ENCODE results near the gene PAFAH1B1. TPM values are rescaled to one million over a fixed set of nuclear protein-coding genes. Genes with fewer than 3 reads are reported as not detected.
"Not testable (repeated sequence)": the region's sequence is repeated elsewhere in the genome, so short reads cannot be mapped to it uniquely, and the experiment has no call there.

PAFAH1B1 gene
- total RNA-seq, 1 donor from 2014 or later = 60.8 TPM

DNA sequence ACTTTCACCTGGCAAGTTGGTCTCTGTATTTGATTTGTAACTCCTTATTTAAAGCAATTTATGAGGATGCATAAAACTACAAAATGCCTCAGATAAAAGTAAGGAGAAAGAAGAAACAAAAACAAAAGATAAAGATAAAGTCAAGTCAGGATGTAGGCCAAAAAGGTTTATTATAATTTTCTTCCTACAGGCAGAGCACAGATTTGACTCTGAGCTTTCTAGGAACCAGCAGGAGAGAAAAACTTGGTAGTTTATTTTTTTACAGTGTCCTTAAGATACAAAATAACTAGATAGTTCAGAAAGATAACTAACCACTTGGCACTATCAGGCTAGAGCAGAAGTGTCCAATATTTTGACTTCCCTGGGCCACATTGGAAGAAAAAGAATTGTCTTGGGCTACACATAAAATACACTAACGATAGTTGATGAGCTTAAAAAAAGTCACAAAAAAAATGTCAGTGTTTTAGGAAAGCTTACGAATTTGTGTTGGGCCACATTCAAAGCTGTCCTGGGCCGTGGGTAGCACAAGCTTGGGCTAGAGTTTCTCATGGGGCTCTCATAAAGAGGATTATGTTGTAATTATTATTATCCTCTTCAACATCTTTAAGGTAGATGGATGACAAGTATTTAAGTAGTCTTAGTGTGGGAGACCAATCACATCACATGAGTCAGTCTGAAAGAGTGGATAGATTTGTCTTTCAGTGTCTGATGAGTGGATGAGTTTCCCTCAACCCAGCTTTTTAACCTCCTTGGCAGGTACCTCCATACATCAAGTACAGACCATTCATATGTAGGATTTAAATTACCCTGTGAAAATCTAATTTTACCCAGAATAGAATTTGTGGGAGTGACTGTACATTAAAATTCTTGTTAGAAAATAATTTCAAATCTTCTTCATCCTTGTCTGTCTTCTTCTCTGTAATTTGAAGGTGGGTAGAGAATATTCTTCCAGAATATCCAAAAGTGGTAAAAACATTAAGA lies 17.0 kb downstream of the PAFAH1B1 start:
- no peak for DNase-seq (ENCODE audit: low read depth)
- no peak overlapping the region for H3K4me3 ChIP-seq (ENCODE audit: low read depth, low read length)
- TF ChIP-seq, protein P1, sequence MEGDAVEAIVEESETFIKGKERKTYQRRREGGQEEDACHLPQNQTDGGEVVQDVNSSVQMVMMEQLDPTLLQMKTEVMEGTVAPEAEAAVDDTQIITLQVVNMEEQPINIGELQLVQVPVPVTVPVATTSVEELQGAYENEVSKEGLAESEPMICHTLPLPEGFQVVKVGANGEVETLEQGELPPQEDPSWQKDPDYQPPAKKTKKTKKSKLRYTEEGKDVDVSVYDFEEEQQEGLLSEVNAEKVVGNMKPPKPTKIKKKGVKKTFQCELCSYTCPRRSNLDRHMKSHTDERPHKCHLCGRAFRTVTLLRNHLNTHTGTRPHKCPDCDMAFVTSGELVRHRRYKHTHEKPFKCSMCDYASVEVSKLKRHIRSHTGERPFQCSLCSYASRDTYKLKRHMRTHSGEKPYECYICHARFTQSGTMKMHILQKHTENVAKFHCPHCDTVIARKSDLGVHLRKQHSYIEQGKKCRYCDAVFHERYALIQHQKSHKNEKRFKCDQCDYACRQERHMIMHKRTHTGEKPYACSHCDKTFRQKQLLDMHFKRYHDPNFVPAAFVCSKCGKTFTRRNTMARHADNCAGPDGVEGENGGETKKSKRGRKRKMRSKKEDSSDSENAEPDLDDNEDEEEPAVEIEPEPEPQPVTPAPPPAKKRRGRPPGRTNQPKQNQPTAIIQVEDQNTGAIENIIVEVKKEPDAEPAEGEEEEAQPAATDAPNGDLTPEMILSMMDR (conservative IDR thresholded peaks at IDR 0.05; ENCODE audit: low read depth, low read length) = no peak

- DNase-seq (ENCODE audit: low read depth) = no peak
- TF ChIP-seq, protein P1 (conservative IDR thresholded peaks at IDR 0.05; ENCODE audit: low read depth, low read length) = no peak
- H3K4me3 ChIP-seq (ENCODE audit: low read depth, low read length) = no peak overlapping the region
Observed at GRCh38 chr17:2611627-2612026, 18.2 kb downstream of the PAFAH1B1 start.

GRCh38 chr17:2612630-2613029 lies 19.2 kb downstream of the PAFAH1B1 start:
- no peak overlapping the region for H3K4me3 ChIP-seq (ENCODE audit: low read depth, low read length)
- TF ChIP-seq, protein P1 (conservative IDR thresholded peaks at IDR 0.05; ENCODE audit: low read depth, low read length) = no peak
- DNase-seq (ENCODE audit: low read depth) = no peak

- H3K4me3 ChIP-seq (ENCODE audit: low read depth, low read length) = no peak overlapping the region
- no peak for DNase-seq (ENCODE audit: low read depth)
- TF ChIP-seq, protein P1 (conservative IDR thresholded peaks at IDR 0.05; ENCODE audit: low read depth, low read length) = no peak
Observed at GRCh38 chr17:2613089-2613808, 19.8 kb downstream of the PAFAH1B1 start.

DNA sequence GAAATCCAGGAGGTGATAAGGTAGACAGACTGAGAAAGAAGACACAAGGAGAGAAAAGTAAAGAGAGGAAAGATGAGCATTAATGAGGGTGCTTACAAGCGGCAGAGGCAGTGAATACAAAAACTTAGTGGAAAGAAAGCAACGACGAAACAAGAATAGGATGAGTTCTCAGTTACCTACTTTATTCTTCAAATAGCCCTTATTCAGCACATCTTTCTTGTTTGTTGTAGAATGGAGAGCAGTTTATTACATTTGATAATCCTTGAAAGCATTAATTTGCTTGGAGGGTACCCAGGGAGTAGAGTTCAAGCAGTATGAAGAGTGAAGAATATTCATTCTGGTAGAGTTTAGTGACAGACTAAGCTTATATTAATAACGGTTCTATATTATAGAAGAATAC lies 22.4 kb downstream of the PAFAH1B1 start:
- TF ChIP-seq, protein P1 (conservative IDR thresholded peaks at IDR 0.05; ENCODE audit: low read depth, low read length) = no peak
- DNase-seq (ENCODE audit: low read depth) = no peak

DNA sequence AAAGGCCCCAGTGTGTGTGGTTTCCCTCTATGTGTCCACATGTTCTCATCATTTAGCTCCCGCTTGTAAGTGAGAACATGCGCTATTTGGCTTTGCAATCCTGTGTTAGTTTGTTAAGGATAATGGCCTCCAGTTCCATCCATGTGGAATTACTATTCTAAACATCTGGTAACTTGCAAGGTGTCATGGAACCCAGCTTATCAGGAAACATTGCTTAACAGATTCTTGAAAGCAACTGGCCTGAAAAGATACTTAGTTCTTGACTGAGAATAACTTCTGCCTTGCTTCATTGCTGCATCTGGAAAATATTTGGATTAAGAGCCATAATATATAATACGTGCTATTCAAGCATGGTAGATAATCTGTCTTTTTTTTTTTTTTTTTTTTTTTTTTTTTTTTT lies 27.8 kb downstream of the PAFAH1B1 start:
- no peak for DNase-seq (ENCODE audit: low read depth)
- TF ChIP-seq, protein P1 (conservative IDR thresholded peaks at IDR 0.05; ENCODE audit: low read depth, low read length) = no peak
- H3K4me3 ChIP-seq (ENCODE audit: low read depth, low read length) = no peak overlapping the region

More for the DNA sequence above, 22.4 kb downstream of the PAFAH1B1 start:
- H3K4me3 ChIP-seq (ENCODE audit: low read depth, low read length) = no peak overlapping the region

- not testable (repeated sequence) for H3K4me3 ChIP-seq (ENCODE audit: low read depth, low read length); DNase-seq (ENCODE audit: low read depth)
Observed at GRCh38 chr17:2621951-2622405, 28.5 kb downstream of the PAFAH1B1 start.

- DNase-seq (ENCODE audit: low read depth); H3K4me3 ChIP-seq (ENCODE audit: low read depth, low read length): not testable (repeated sequence)
Observed at GRCh38 chr17:2622721-2623301, 29.4 kb downstream of the PAFAH1B1 start.

Data from epithelial cell of proximal tubule (primary cell).